ENCODE results near the gene CCDC190.
"Not testable (repeated sequence)": the region's sequence is repeated elsewhere in the genome, so short reads cannot be mapped to it uniquely, and the experiment has no call there.

Gene CCDC190

DNA sequence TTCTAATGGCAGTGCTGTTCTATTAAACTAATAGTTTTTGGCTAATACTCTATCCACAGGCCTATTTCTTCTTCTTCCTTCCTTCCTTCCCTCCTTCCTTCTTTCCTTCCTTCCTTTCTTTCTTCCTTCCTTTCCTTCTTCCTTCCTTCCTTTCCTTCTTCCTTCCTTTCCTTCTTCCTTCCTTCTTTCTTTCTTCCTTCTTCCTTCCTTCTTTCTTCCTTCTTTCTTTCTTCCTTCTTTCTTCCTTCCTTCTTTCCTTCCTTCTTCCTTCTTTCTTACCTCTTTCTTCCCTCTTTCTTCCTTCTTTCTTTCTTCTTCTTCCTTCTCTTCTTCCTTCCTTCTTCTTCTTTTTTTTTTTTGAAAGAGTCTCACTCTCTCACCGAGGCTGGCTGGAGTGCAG lies 31.7 kb downstream of the CCDC190 start:
- no peak for DNase-seq

DNA sequence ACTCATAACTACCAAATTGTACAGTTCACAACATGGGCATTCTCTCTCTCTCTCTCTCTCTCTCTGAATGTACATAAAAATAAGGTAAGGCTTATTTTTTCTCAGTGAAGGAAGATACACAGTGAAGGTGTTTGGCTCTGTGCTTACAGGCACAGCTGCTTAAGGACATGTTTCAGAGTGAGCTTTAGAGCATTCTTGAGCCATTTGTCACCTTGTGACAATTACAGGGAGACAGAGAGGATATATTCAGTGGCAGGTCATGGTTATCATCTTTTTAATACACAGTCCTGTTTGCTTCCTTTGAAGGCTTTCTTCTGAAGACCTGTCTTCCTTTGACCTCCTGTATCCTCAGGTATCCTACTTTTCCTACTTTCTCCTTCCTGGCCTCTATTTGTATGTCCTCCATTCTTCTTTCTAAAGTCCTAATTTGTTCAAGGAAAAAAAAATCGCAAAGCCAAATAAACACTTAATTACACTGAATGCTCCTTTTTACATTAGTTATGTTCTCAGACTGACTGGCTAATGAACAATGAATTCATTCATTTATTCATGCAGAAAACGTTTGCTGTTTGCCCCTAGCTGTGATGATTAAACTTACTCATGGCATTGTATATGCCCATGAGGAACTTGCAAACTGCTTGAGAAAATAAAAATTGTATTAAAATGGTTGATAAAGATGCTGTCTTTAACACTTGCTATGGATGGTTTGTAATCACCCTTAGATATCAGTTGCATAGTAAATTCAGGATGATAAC lies 37.0 kb downstream of the CCDC190 start:
- no peak for DNase-seq

DNA sequence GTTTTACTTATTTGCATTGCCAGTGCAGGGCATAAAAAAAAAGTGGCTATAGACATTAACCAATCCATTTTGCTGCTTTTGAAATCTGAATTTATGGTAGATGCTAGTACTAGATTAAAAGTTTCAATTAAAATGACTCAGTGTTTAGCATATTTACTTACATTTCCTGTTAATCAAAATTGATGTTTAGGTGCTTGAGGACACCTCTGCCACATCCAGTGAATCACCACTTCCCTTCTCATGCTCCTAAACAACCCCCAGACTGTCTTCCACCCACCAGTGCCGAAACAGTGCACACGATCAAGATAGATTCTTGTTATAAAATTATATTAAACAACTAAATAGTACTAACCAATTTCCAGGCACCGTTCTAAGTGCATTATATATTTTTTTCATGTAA lies 37.7 kb downstream of the CCDC190 start:
- no peak for DNase-seq

DNA sequence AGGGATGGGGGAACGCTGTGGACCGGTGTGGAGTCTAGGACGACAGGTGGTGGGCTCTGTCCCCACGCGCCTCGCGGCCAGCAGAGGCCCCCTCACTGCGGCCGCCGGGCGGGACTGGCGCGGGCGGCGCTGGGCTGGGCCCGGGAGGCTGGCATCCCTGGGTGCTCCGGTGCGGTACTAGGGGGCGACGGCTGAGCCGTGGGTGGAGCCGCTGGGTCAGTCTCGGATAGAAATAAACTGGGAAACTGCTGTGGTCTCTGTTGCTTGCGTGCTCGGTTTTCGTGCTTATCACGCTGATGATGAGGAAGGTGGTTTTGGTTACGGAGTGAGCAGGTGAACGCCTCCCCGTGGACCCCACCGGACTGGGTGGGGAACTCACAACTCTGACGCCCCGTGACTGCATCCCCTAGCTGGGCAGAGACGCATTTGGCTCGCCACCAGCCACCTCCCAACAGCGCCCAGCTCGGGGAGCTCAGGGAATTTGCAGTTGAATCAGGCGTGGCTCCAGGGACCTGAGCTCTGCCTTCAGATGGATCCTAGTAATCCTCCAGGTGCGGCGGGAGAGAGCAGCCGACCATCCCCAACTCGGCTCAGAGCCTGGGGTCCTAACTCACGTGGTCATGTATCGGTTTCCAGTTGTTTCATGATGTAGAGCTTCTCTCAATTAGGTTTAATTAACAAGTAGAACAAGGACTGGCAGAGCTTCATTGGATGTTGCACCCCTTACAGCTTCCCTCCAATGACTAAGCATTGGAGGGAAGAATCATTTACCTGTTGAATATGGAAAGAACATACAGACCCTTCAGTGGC lies 38.4 kb downstream of the CCDC190 start:
- no peak for DNase-seq

DNA sequence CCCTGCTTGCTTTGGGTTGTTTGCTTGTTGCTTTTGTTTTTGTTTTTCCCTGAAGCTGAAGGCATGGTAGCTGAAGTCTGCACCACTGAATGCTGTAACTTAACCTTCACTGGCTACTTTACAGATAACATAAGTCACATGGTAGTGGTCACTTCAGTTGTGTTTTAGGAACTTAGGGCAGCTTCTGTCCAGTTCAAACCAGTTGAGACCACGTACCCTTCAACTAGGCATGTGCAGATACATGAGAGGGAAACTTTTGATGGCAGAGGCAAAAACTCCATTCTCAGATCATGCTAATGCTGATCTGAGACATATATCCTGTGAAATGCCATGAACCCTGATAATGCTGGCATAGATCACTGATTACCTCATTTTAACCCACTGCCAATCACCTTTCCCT lies 42.3 kb downstream of the CCDC190 start:
- DNase-seq, result not testable (repeated sequence)

DNA sequence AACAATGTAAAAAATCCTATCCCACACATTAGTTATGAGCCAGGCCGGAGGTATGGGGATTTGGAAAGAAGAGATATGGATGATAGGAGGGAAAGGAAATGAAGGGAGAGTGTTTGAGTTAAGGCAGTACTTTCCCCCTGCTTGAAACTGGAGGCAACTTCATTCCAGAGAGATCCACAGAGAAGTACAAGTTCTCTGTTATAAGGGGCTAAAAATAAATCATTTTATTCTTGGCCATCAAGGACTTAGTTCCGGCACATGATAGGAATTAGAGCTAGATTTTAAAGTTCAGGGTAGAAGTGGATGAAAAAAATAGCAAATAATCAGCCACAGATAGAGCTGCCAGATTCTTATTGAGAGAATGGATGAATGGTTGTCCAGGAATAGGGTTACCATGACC lies 42.8 kb downstream of the CCDC190 start:
- not testable (repeated sequence) for DNase-seq

DNA sequence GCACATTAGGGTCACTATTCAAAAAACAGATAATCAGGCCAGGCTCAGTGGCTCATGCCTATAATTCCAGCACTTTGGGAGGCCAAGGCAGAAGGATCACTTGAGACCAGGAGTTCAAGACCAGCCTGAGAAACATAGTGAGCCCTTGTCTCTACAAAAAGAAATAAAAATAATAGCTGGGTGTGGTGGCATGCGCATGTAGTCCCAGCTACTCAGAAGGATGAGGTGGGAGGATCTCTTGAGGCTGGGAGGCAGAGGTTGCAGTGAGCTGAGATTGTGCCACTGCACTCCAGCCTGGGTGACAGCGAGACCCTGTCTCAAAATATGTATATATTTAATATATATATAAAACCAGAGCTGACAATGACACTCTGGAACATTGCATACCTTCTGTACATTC lies 48.6 kb downstream of the CCDC190 start:
- DNase-seq, result not testable (repeated sequence)

DNA sequence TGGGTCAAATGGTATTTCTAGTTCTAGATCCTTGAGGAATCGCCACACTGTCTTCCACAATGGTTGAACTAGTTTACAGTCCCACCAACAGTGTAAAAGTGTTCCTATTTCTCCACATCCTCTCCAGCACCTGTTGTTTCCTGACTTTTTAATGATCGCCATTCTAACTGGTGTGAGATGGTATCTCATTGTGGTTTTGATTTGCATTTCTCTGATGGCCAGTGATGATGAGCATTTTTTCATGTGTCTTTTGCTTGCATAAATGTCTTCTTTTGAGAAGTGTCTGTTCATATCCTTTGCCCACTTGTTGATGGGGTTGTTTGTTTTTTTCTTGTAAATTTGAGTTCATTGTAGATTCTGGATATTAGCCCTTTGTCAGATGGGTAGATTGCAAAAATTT lies 53.5 kb downstream of the CCDC190 start:
- not testable (repeated sequence) for DNase-seq
